Gastroesophageal sphincter (tissue), 4 donors: ENCODE measurements around the gene RB1. TPM values are rescaled to one million over a fixed set of nuclear protein-coding genes. Genes with fewer than 3 reads are reported as not detected.
A peak's percentile ranks its signal among the peaks of the same experiment; 100 is the strongest.

Experiments
- ATAC-seq: fragments of 150-250 bp; one replicate; pipeline ENCODE4 v1.9.1; 2016; ENCODE audit warnings: mild to moderate bottlenecking, moderate library complexity
- H3K27ac ChIP-seq, 4 donors: fragments of 200-600 bp; sonication (generic) in 3 of 4; 1 replicate in 3 of 4; 2 replicates in 1 of 4; pipeline ENCODE4 v1.5.1; 2016 to 2019
- H3K27me3 ChIP-seq: fragments of 200-600 bp; sonication (generic); one replicate; pipeline ENCODE4 v1.5.1; 2019
- H3K36me3 ChIP-seq, 2 donors: fragments of 200-600 bp; sonication (generic); one replicate each; pipeline ENCODE4 v1.5.1; 2019; ENCODE audit warnings: control low read depth in 1 of 2
- H3K4me1 ChIP-seq, 3 donors: fragments of 200-600 bp; sonication (generic); 1 replicate in 2 of 3; 2 replicates in 1 of 3; pipeline ENCODE4 v1.5.1; 2016 to 2019; ENCODE audit warnings: control low read depth in 2 of 3
- H3K4me3 ChIP-seq, 2 donors: fragments of 200-600 bp; sonication (generic); one replicate each; pipeline ENCODE4 v1.5.1; 2019; ENCODE audit warnings: mild to moderate bottlenecking in 1 of 2, moderate library complexity in 1 of 2
- H3K9me3 ChIP-seq, 3 donors: fragments of 200-600 bp; sonication (generic); one replicate each; pipeline ENCODE4 v1.5.1; 2017 to 2019; ENCODE audit warnings: control low read depth in 2 of 3
- CTCF ChIP-seq, 4 experiments: fragments of 200-600 bp in 2 of 4; fragments of 450-650 bp in 2 of 4; sonication (generic) in 1 of 4; IDR thresholded peaks; one replicate each; pipeline ENCODE4 v1.5.1; 2017 to 2019; ENCODE audit warnings: antibody characterized with exemption in 4 of 4, mild to moderate bottlenecking in 2 of 4, moderate library complexity in 2 of 4
- EP300 ChIP-seq: sonication (generic); formaldehyde crosslinking; IDR thresholded peaks from one replicate; pipeline ENCODE4 v1.6.1; 2017; ENCODE audit warnings: antibody characterized with exemption, mild to moderate bottlenecking
- POLR2A ChIP-seq, 2 donors: fragments of 450-650 bp; IDR thresholded peaks; one replicate each; pipeline ENCODE4 v1.6.1; 2017; ENCODE audit warnings: antibody characterized with exemption in 2 of 2, mild to moderate bottlenecking in 2 of 2, moderate library complexity in 1 of 2
- POLR2AphosphoS5 ChIP-seq: sonication (generic); formaldehyde crosslinking; IDR thresholded peaks from one replicate; pipeline ENCODE4 v1.6.1; 2017; ENCODE audit warnings: antibody characterized with exemption
- WGBS, 2 donors: methylation state at CpG; one replicate each; pipeline ENCODE4 v1.1.5; 2018; ENCODE audit warnings: low coverage in 1 of 2; 5-methylcytosine and 5-hydroxymethylcytosine counted together
- total RNA-seq, 4 donors: library from RNA; depleted of rRNA; stranded (reverse); fragments of >200 nt; gene quantifications; one replicate each; pipeline ENCODE4 v1.1.0, GENCODE V29; 2016

The RB1 gene
- total RNA-seq, 4 donors from 2014 or later = 26.5 to 37.2 (median 29.4) TPM

- 75 to 85% methylated on average over 4 to 15 of the region's 41 CpGs for WGBS, 2 donors
- peaks cover 0 to 14% (median 0%) of the 10 kb centered on the region in 3 donors for H3K9me3 ChIP-seq
- peak; percentile 23 for ATAC-seq
- H3K27ac ChIP-seq = peak overlapping the region in 3 of 4 donors; percentile 2 to 42 (median 27)
- peaks cover 0 to 21% (median 0%) of the 10 kb centered on the region in 3 donors for H3K4me1 ChIP-seq
- H3K27me3 ChIP-seq = no peaks in the 10 kb centered on the region
- TF ChIP-seq EP300 = no peak
- no peak for TF ChIP-seq POLR2AphosphoS5
- no peak for TF ChIP-seq POLR2A (IDR thresholded peaks at IDR 0.05)
- TF ChIP-seq CTCF (IDR thresholded peaks at IDR 0.05) = no peak
- H3K36me3 ChIP-seq = peaks cover 0 to 35% of the 10 kb centered on the region in 2 donors
- peak overlapping the region in 1 of 2 donors; percentile 39 for H3K4me3 ChIP-seq
These were observed 14.2 kb downstream of the RB1 start for GRCh38 chr13:48317511-48318376.

GRCh38 chr13:48318377-48318811, 14.8 kb downstream of the RB1 start:
- Histone ChIP-seq H3K4me3 (peak overlapping the region in 1 of 2 donors; percentile 39), H3K27ac (peak overlapping the region in 1 of 4 donors; percentile 42), H3K36me3 (peaks cover 0 to 35% of the 10 kb centered on the region in 2 donors), H3K27me3 (no peaks in the 10 kb centered on the region), H3K4me1 (peaks cover 0 to 21% (median 0%) of the 10 kb centered on the region in 3 donors), H3K9me3 (peaks cover 0 to 14% (median 0%) of the 10 kb centered on the region in 3 donors)
- ATAC-seq = peak; percentile 18
- WGBS, 2 donors = 35 to 80% methylated on average over 1 to 12 of the region's 28 CpGs
- no peak for TF ChIP-seq POLR2AphosphoS5

- Histone ChIP-seq H3K27me3 (no peaks in the 10 kb centered on the region), H3K9me3 (peaks cover 0 to 14% (median 0%) of the 10 kb centered on the region in 3 donors), H3K4me3 (peak overlapping the region in 1 of 2 donors; percentile 39), H3K36me3 (peaks cover 0 to 35% of the 10 kb centered on the region in 2 donors), H3K4me1 (peaks cover 0 to 21% (median 0%) of the 10 kb centered on the region in 3 donors), H3K27ac (no peak overlapping the region)
- 82 to 83% methylated on average over 3 to 22 of the region's 47 CpGs for WGBS, 2 donors
- peak; percentile 44 for ATAC-seq
- TF ChIP-seq CTCF (IDR thresholded peaks at IDR 0.05) = no peak
- no peak for TF ChIP-seq POLR2A (IDR thresholded peaks at IDR 0.05)
- no peak for TF ChIP-seq POLR2AphosphoS5
- no peak for TF ChIP-seq EP300
These were observed 15.4 kb downstream of the RB1 start for GRCh38 chr13:48318821-48319511.

GRCh38 chr13:48319531-48320398, 16.2 kb downstream of the RB1 start:
- ATAC-seq = no peak
- peaks cover 0 to 21% (median 0%) of the 10 kb centered on the region in 3 donors for H3K4me1 ChIP-seq

More at GRCh38 chr13:48319531-48320398, 16.2 kb downstream of the RB1 start:
- peaks cover 0 to 35% of the 10 kb centered on the region in 2 donors for H3K36me3 ChIP-seq
- WGBS, 2 donors = 88 to 89% methylated on average over 10 to 18 of the region's 48 CpGs
- H3K4me3 ChIP-seq = peak overlapping the region in 1 of 2 donors; percentile 39
- no peaks in the 10 kb centered on the region for H3K27me3 ChIP-seq
- TF ChIP-seq POLR2AphosphoS5 (no peak), EP300 (no peak), POLR2A (IDR thresholded peaks at IDR 0.05) (no peak), CTCF (IDR thresholded peaks at IDR 0.05) (no peak)
- no peak overlapping the region for H3K27ac ChIP-seq
- H3K9me3 ChIP-seq = peaks cover 0 to 14% (median 0%) of the 10 kb centered on the region in 3 donors
